Measurements from ENCODE around the gene GCK.
"Not testable (repeated sequence)": the region's sequence is repeated elsewhere in the genome, so short reads cannot be mapped to it uniquely, and the experiment has no call there.

Gene GCK

GRCh38 chr7:44139311-44140010 is 49.8 kb downstream of the GCK start:
- no peak for DNase-seq

GRCh38 chr7:44138698-44139097 is 50.5 kb downstream of the GCK start:
- DNase-seq, result no peak

- DNase-seq, result no peak
These were observed 52.5 kb downstream of the GCK start for GRCh38 chr7:44136731-44137130.

- DNase-seq, result no peak
These were observed 54.2 kb downstream of the GCK start for GRCh38 chr7:44134943-44135628.

GRCh38 chr7:44133295-44133694 is 55.9 kb downstream of the GCK start:
- DNase-seq, result no peak

GRCh38 chr7:44132039-44132438 is 57.2 kb downstream of the GCK start:
- no peak for DNase-seq

- no peak for DNase-seq
These were observed 57.8 kb downstream of the GCK start for GRCh38 chr7:44131173-44132029.

- no peak for DNase-seq
These were observed 60.3 kb downstream of the GCK start for GRCh38 chr7:44128721-44129582.

GRCh38 chr7:44127161-44127560 is 62.1 kb downstream of the GCK start:
- DNase-seq, result no peak

- not testable (repeated sequence) for DNase-seq
These were observed 62.7 kb downstream of the GCK start for GRCh38 chr7:44126574-44126973.

- DNase-seq, result no peak
These were observed 64.4 kb downstream of the GCK start for GRCh38 chr7:44124822-44125202.

- DNase-seq, result peak; percentile 93
These were observed 65.8 kb downstream of the GCK start, which contains the start of gene POLD2 for GRCh38 chr7:44123190-44124003. Gene POLD2, minus strand, starts transcription at chr7:44123548. Its CDS starts 1,495 bp downstream, at chr7:44122053.

- no peak for DNase-seq
These were observed 66.7 kb downstream of the GCK start for GRCh38 chr7:44122529-44122928.

GRCh38 chr7:44121761-44122420 is 67.3 kb downstream of the GCK start:
- no peak for DNase-seq

GRCh38 chr7:44120395-44120794 is 68.8 kb downstream of the GCK start:
- no peak for DNase-seq

GRCh38 chr7:44119829-44120380 is 69.3 kb downstream of the GCK start:
- DNase-seq, result no peak

- no peak for DNase-seq
These were observed 71.3 kb downstream of the GCK start for GRCh38 chr7:44117801-44118429.

GRCh38 chr7:44116789-44117666 is 72.2 kb downstream of the GCK start:
- no peak for DNase-seq

- no peak for DNase-seq
These were observed 73.0 kb downstream of the GCK start for GRCh38 chr7:44116087-44116788.

Measured in NCI-H748 treated with DMSO at 0.1 percent for 48 hours (cell line).